Measurements from ENCODE around the gene SLC9A3.

SLC9A3 gene

DNA sequence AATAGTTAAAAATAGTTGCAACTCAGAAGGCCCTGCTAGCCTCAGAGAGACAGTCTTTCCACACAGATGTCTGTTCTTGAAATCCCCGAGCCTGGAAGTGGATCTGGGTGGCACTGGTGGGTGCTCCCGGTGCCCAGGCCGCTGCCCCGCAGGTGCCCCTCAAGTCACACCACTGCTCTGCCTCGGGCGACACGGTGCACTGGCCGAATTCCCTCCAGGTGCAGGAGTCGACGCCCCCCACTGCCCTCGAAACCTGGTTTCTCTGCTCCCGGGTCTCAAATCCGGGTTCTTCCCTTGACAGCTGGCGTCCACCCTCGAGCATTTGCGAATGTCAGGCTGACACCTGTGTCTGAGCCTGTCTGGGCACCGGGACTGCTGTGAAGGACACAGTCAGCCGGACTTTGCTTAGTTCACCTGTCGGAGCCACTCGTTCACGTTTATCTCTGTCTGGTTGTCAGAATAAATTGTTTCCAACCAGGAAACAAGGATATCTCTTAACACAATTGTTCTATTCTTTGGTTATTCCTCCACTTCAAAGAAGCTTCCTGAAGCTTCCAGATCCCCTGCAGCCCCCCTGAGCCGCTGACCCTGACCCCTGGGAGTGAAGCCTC lies 27.1 kb downstream of the SLC9A3 start:
- H3K27me3 ChIP-seq (ENCODE audit: insufficient read depth, low read depth): peaks cover 86% of the 10 kb centered on the region
- no peak overlapping the region for H3K9ac ChIP-seq
- no peak overlapping the region for H3K4me3 ChIP-seq (IDR thresholded peaks at IDR 0.05; ENCODE audit: insufficient read depth, low read depth, low read length)
- no peak overlapping the region for H2AFZ ChIP-seq (ENCODE audit: low read depth)
- no peaks in the 10 kb centered on the region for H4K20me1 ChIP-seq (ENCODE audit: insufficient read depth)
- no peak for TF ChIP-seq CTCF (conservative IDR thresholded peaks at IDR 0.05; ENCODE audit: low read depth, low read length)
- H3K27ac ChIP-seq: no peak overlapping the region
- no peaks in the 10 kb centered on the region for H3K4me1 ChIP-seq (ENCODE audit: low read depth, poor library complexity, severe bottlenecking)
- H3K79me2 ChIP-seq (ENCODE audit: insufficient read depth, low read depth): no peaks in the 10 kb centered on the region
- H3K4me2 ChIP-seq: no peak overlapping the region
- no peaks in the 10 kb centered on the region for H3K36me3 ChIP-seq (ENCODE audit: insufficient read depth)

GRCh38 chr5:496028-496427 lies 28.2 kb downstream of the SLC9A3 start:
- no peaks in the 10 kb centered on the region for H3K36me3 ChIP-seq (ENCODE audit: insufficient read depth)
- H3K4me1 ChIP-seq (ENCODE audit: low read depth, poor library complexity, severe bottlenecking): no peaks in the 10 kb centered on the region
- H3K9ac ChIP-seq: no peak overlapping the region
- H3K27me3 ChIP-seq (ENCODE audit: insufficient read depth, low read depth): peaks cover 82% of the 10 kb centered on the region
- H3K79me2 ChIP-seq (ENCODE audit: insufficient read depth, low read depth): no peaks in the 10 kb centered on the region
- TF ChIP-seq CTCF (conservative IDR thresholded peaks at IDR 0.05; ENCODE audit: low read depth, low read length): no peak
- H2AFZ ChIP-seq (ENCODE audit: low read depth): no peak overlapping the region
- H4K20me1 ChIP-seq (ENCODE audit: insufficient read depth): no peaks in the 10 kb centered on the region
- no peak overlapping the region for H3K4me2 ChIP-seq
- no peak overlapping the region for H3K27ac ChIP-seq
- no peak overlapping the region for H3K4me3 ChIP-seq (IDR thresholded peaks at IDR 0.05; ENCODE audit: insufficient read depth, low read depth, low read length)

- no peaks in the 10 kb centered on the region for H3K36me3 ChIP-seq (ENCODE audit: insufficient read depth)
- H3K79me2 ChIP-seq (ENCODE audit: insufficient read depth, low read depth): no peaks in the 10 kb centered on the region
- TF ChIP-seq CTCF (conservative IDR thresholded peaks at IDR 0.05; ENCODE audit: low read depth, low read length): no peak
- no peak overlapping the region for H3K27ac ChIP-seq
- H3K27me3 ChIP-seq (ENCODE audit: insufficient read depth, low read depth): peaks cover 86% of the 10 kb centered on the region
- H4K20me1 ChIP-seq (ENCODE audit: insufficient read depth): no peaks in the 10 kb centered on the region
- H3K4me3 ChIP-seq (IDR thresholded peaks at IDR 0.05; ENCODE audit: insufficient read depth, low read depth, low read length): no peak overlapping the region
- H3K9ac ChIP-seq: no peak overlapping the region
- H3K4me1 ChIP-seq (ENCODE audit: low read depth, poor library complexity, severe bottlenecking): no peaks in the 10 kb centered on the region
- H2AFZ ChIP-seq (ENCODE audit: low read depth): no peak overlapping the region
- H3K4me2 ChIP-seq: no peak overlapping the region
Observed at GRCh38 chr5:494667-495255, 29.5 kb downstream of the SLC9A3 start.

DNA sequence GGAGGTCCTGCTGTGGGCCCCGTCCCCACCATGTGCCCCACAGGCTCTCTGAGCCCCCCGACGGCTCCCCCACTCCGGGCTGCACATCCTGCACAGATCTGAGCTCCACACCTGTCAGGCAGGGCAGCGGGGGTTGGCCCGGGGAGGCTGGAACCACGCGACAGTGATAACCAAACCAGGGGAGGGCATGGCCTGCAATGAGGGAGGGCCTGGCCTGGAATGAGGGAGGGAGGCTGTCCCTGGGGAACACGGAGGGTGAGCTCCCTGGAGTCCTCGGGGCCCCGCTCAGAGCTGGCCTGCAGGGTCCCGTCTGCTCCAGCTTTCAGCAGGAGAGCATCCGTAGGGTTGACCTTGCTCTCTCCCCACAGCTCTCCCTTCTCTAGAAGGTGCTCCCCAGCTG lies 30.5 kb downstream of the SLC9A3 start:
- H3K4me3 ChIP-seq (IDR thresholded peaks at IDR 0.05; ENCODE audit: insufficient read depth, low read depth, low read length): no peak overlapping the region
- H3K4me1 ChIP-seq (ENCODE audit: low read depth, poor library complexity, severe bottlenecking): no peaks in the 10 kb centered on the region
- H2AFZ ChIP-seq (ENCODE audit: low read depth): no peak overlapping the region
- TF ChIP-seq CTCF (conservative IDR thresholded peaks at IDR 0.05; ENCODE audit: low read depth, low read length): no peak
- H3K79me2 ChIP-seq (ENCODE audit: insufficient read depth, low read depth): no peaks in the 10 kb centered on the region
- H3K27ac ChIP-seq: no peak overlapping the region
- no peaks in the 10 kb centered on the region for H3K36me3 ChIP-seq (ENCODE audit: insufficient read depth)
- no peak overlapping the region for H3K9ac ChIP-seq
- H4K20me1 ChIP-seq (ENCODE audit: insufficient read depth): no peaks in the 10 kb centered on the region
- peaks cover 86% of the 10 kb centered on the region for H3K27me3 ChIP-seq (ENCODE audit: insufficient read depth, low read depth)
- no peak overlapping the region for H3K4me2 ChIP-seq
